Superior temporal gyrus (tissue), 1 donor: ENCODE measurements around the gene AHSP.
"Not testable (repeated sequence)": the region's sequence is repeated elsewhere in the genome, so short reads cannot be mapped to it uniquely, and the experiment has no call there.

Source experiments
- DNase-seq: peaks from one replicate; pipeline ENCODE4 v3.0.0-alpha.2; 2016; ENCODE audit errors: extremely low spot score

Gene AHSP

DNA sequence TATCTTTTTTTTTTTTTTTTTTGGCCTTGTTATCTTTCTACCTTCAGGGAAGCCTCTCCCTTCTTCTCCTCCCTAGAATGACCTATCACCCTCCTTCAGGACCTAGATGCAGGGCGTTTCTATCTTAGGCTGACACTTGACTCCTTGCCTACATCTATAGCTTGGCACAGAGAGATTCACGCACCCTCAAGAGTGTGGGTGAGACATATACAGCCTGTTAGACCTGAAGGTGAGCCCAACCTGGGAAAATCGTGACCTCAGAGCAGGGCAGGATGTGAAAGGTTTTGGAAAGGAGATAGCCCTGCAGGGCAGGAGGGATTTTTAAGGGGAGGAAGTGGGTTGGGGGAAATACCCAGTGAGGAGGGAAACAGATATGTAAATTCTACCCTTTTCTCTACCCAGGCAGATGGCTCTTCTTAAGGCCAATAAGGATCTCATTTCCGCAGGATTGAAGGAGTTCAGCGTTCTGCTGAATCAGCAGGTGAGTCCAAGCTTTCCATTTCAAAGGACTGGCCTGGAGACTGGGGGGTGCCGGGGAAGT is at the start of gene AHSP:
TSS of gene AHSP (plus strand) at position 167 of the 541 bp plus-strand sequence. CDS start at position 407, 240 bp downstream.
- DNase-seq = no peak

- no peak for DNase-seq
These were observed 48.7 kb upstream of the AHSP start for GRCh38 chr16:31478956-31479355.

DNA sequence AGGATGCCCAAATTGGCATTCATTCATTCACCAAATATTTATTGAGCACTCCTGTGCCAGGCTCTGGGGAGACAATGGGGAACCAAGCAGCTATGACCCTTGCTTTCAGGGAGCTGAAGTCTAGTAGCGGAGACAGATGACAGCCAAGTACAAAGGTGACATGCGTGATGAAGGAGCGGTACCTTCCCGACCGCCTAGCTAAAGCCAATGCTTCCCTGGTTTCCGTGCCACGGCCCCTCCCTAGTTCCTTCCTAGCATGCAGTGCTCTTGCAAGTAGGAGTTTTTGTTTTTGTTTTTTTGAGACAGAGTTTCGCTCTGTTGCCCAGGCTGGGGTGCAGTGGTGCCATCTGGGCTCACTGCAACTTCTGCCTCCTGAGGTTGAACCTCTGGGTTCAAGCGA is 47.9 kb upstream of the AHSP start:
- DNase-seq = no peak

GRCh38 chr16:31480851-31481536 is 46.7 kb upstream of the AHSP start:
- no peak for DNase-seq

- no peak for DNase-seq
These were observed 44.6 kb upstream of the AHSP start, which contains the start of gene SLC5A2 for GRCh38 chr16:31483081-31483480. Gene SLC5A2, plus strand, starts transcription at chr16:31483123. Its CDS starts 14 bp downstream, at chr16:31483137.

- not testable (repeated sequence) for DNase-seq
These were observed 43.7 kb upstream of the AHSP start for GRCh38 chr16:31484048-31484447.

DNA sequence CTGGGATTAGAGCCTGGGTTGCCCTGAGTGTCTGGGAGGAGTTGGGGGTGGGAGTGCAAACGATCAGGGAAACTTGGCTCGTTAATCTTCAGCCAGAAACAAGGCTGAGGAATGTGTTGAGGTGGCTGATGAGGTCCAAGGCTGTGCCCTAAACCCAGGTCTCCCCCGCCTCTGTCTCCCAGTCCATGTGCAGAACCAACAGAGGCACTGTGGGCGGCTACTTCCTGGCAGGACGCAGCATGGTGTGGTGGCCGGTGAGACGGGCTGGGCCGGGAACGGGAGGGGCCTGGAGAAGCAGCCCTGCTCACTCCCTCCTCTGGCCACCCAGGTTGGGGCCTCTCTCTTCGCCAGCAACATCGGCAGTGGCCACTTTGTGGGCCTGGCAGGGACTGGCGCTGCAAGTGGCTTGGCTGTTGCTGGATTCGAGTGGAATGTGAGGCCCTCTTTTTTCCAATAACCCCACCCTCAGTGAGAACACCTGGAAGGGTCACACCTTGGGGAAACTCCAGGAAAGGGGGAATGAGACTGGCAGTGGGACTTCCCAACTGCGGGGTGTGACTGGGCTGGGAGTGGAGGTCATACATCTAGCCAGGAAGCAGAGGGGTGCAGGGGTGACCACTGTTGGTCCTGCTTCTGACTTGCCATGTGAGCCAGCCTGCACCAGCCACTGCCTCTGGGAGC is 43.1 kb upstream of the AHSP start:
- DNase-seq = no peak

DNA sequence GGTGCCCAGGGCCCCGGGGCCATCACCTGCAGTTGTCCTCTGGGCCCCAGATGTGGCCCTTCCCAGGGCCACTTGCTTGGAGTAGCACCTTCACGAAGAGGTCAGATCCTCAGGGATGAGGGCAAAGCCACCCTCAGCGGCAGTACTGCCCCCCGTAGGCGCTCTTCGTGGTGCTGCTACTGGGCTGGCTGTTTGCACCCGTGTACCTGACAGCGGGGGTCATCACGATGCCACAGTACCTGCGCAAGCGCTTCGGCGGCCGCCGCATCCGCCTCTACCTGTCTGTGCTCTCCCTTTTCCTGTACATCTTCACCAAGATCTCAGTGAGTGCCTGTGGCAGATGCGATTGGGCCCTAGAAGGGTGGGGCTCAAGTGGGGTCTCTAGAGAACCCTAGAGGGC is 42.1 kb upstream of the AHSP start:
- no peak for DNase-seq

GRCh38 chr16:31486045-31486444 is 41.7 kb upstream of the AHSP start:
- DNase-seq = no peak

DNA sequence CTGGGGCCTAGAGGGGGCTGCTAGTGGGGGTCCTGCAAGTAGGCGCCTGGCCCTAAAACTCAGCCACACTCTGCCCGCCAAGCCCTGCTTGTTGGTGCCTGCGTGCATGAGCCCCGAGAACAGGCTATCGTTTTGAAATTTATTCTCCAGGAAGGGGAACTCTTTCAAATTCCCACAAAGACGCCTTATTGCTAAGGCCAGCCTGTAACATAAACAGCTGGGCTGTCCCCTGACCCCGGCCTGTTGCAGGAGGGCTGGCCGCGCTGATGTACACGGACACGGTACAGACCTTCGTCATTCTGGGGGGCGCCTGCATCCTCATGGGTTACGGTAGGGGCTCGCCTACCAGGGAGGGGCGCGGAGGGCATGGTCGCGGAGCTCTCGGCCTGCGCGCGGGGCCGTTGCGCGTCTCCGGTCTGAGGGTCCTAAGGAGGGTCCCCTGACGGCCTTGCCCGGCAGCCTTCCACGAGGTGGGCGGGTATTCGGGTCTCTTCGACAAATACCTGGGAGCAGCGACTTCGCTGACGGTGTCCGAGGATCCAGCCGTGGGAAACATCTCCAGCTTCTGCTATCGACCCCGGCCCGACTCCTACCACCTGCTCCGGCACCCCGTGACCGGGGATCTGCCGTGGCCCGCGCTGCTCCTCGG is 40.5 kb upstream of the AHSP start:
- DNase-seq = no peak

- no peak for DNase-seq
These were observed 39.8 kb upstream of the AHSP start for GRCh38 chr16:31487720-31488467.

DNA sequence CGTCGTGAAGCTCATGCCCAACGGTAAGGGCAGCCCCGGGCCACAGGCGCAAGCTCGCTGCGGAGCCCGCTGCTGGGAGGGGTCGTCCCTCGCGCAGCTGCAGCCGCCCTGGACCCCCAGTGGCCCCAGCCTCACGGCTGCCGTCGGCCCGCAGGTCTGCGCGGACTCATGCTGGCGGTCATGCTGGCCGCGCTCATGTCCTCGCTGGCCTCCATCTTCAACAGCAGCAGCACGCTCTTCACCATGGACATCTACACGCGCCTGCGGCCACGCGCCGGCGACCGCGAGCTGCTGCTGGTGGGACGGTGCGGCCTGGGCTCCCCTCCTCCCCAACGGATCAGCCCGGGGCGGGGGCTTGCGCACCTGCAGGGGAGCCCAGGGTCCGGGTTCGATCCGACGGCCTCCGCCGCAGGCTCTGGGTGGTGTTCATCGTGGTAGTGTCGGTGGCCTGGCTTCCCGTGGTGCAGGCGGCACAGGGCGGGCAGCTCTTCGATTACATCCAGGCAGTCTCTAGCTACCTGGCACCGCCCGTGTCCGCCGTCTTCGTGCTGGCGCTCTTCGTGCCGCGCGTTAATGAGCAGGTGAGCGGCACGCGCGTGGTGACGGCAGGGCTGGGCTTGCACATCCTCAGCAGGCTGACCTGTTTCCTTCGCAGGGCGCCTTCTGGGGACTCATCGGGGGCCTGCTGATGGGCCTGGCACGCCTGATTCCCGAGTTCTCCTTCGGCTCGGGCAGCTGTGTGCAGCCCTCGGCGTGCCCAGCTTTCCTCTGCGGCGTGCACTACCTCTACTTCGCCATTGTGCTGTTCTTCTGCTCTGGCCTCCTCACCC is 39.0 kb upstream of the AHSP start:
- DNase-seq = no peak

GRCh38 chr16:31489298-31489564 is 38.5 kb upstream of the AHSP start:
- no peak for DNase-seq

GRCh38 chr16:31489616-31490584 is 37.8 kb upstream of the AHSP start:
- no peak for DNase-seq

- DNase-seq = no peak
These were observed 35.8 kb upstream of the AHSP start for GRCh38 chr16:31491778-31492418.

GRCh38 chr16:31493506-31494125 is 34.1 kb upstream of the AHSP start:
- DNase-seq = no peak

DNA sequence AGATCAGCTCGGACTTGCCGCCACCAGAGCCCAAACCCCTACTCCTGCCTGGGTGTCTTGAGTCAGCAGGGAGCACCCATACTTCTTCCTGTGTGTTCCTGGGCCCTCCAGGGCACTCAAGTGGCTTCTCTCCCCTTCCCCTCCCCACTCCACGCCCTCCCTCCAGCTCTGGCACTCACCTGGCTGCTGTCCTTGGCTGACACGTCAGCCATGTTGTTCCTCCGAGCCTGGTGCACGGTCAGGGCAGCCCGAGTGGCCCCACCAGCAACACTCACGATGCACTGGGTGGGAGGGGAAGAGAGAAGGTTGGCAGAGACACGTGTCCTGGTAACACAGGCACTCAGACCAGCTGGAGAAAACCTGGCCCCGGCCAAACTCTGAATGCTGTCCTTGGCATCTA is 31.0 kb upstream of the AHSP start:
- DNase-seq = no peak

DNA sequence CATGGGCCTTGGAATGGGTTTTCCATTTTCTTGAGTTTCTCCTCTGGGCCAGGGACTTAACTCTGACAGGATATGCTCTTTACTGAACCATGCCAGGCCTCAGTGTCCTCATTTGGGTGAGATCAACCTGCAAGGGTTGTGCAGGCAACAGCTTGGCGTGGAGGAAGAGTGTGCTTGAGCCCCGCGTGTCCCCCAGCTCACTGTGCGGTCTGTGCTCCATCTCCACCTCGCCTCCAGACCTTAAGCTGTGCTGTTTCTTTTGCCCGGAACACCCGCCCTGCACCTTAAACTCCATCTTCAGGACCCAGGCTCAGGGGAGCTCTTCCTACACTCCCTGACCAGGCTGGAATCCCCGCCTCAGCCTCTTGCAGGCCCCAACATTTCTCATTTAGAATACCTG is 29.2 kb upstream of the AHSP start:
- no peak for DNase-seq

DNA sequence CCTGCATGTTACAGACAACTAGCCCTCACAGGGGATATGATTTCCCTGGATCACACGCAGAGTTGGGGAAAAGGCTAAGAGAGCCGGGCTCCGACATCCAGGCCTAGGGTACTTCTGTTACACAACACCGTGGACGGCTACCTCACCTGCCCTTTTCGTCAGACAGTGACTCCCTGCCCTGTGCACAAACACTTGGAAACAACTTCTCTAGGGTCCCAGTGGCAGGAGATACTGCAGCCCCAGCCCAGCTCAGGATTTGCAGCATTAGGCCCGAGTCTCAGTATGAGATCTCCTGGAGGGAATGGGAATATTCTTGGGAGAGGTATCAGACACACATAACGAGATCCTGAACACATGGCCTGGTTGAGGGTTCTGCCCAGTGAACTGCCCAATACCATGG is 27.8 kb upstream of the AHSP start:
- no peak for DNase-seq
